SK-N-MC (cell line): ENCODE data around the gene CIT.
"Not testable (repeated sequence)": the region's sequence is repeated elsewhere in the genome, so short reads cannot be mapped to it uniquely, and the experiment has no call there.

Experiments used
- DNase-seq: peaks from one replicate; pipeline ENCODE4 v3.0.0-alpha.2; 2011; ENCODE audit warnings: low read depth, low spot score
- H3K27ac ChIP-seq: fragments of 200-600 bp; sonication (generic); 2 replicates; pipeline ENCODE4 v1.5.1; 2016; ENCODE audit warnings: mixed run types
- H3K36me3 ChIP-seq: fragments of 200-600 bp; sonication (generic); 2 replicates; pipeline ENCODE4 v1.6.1; 2017; ENCODE audit warnings: antibody characterized with exemption, low read length, mixed read lengths; ENCODE audit not compliant: insufficient read depth
- H3K4me3 ChIP-seq: fragments of 200-600 bp; sonication (generic); 2 replicates; pipeline ENCODE4 v1.5.1; 2016
- H3K9ac ChIP-seq: fragments of 200-600 bp; sonication (generic); 2 replicates; pipeline ENCODE4 v1.8.0; 2017; ENCODE audit warnings: mixed run types, mixed read lengths; ENCODE audit not compliant: insufficient read length
- H3K9me3 ChIP-seq: fragments of 200-600 bp; sonication (generic); 2 replicates; pipeline ENCODE4 v1.6.1; 2017; ENCODE audit warnings: low read depth, mild to moderate bottlenecking, antibody characterized with exemption, low read length, moderate library complexity, mixed read lengths
- EZH2 ChIP-seq: fragments of 200-600 bp; sonication (generic); IDR thresholded peaks from one replicate; pipeline ENCODE4 v1.6.1; 2017; ENCODE audit warnings: antibody characterized with exemption
- FOXP2 ChIP-seq: optimal IDR thresholded peaks from 2 replicates; pipeline ENCODE3; 2011; ENCODE audit warnings: mild to moderate bottlenecking, moderate library complexity; ENCODE audit not compliant: insufficient read depth; ENCODE audit errors: extremely low read length, control extremely low read depth
- POLR2AphosphoS5 ChIP-seq: IDR thresholded peaks from 2 replicates; pipeline ENCODE4 v1.6.1; 2012; ENCODE audit warnings: mild to moderate bottlenecking, low read depth, low read length, borderline replicate concordance

CIT gene

DNA sequence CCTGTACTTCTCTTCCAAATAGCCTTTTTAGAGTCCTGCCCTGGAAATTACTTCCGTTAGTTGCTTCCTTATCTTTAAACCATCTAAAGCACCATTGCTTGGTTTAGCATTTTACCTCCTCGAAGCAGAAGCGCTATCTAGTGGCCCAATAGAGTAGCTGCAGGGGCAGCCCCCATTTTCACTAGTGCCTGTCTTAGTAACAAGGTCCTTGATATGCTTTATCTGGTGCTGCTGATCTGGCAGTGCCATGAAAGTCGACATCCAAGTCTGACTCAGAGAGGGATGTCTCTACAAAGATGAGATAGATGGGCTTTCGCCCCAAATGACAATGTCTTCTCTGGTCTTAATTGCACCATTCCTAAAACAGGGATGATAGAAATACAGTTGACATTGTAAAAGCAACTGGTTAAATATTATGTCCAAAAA lies 25.0 kb upstream of the CIT start:
- H3K36me3 ChIP-seq = no peaks in the 10 kb centered on the region
- H3K27ac ChIP-seq = no peak overlapping the region
- no peak overlapping the region for H3K4me3 ChIP-seq
- TF ChIP-seq EZH2 (no peak), POLR2AphosphoS5 (no peak), FOXP2 (no peak)
- no peak overlapping the region for H3K9ac ChIP-seq
- H3K9me3 ChIP-seq = no peaks in the 10 kb centered on the region
- DNase-seq = peak; percentile 44

DNA sequence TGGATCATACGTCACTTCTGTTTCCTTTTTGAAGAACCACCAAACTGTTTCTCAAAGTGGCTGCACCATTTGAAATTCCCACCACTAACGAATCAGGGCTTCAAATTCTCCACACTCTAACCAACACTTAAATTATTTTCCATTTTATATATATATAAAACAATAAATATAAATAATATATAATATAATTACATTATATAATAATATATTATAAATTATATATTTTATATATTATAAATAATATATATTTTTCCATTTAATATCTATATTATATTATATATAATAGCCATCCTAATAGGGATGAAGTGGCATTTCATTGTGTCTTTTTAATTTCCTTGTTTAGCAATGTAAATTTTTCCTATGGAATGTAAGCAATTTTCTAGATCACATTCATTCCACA lies 24.6 kb upstream of the CIT start:
- Histone ChIP-seq H3K27ac (no peak overlapping the region), H3K9me3 (no peaks in the 10 kb centered on the region), H3K36me3 (no peaks in the 10 kb centered on the region), H3K4me3 (no peak overlapping the region), H3K9ac (no peak overlapping the region)
- no peak for TF ChIP-seq EZH2
- TF ChIP-seq FOXP2 = no peak
- TF ChIP-seq POLR2AphosphoS5 = no peak
- no peak for DNase-seq

DNA sequence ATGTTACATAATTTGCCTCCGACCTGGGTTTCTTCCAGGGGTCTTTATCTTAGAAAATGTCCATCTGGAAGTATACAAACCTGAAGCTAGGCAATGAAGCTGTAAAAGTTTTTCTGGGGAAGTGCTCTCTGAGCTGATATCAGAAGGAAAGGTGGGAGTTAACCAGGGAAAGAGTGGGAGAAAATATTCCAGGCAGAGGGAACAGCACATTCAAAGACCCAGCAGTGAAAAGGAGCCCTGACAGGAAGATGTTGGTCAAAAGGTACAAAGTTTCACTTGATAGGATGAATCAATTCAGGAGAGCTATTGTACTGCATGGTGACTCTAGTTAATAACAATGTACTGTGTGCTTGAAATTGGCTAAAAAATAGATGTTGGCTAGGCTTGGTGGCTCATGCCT lies 17.8 kb upstream of the CIT start:
- Histone ChIP-seq H3K9me3 (no peaks in the 10 kb centered on the region), H3K4me3 (no peak overlapping the region), H3K27ac (no peak overlapping the region), H3K36me3 (no peaks in the 10 kb centered on the region), H3K9ac (no peak overlapping the region)
- DNase-seq = no peak
- TF ChIP-seq POLR2AphosphoS5 (no peak), EZH2 (no peak), FOXP2 (no peak)

DNA sequence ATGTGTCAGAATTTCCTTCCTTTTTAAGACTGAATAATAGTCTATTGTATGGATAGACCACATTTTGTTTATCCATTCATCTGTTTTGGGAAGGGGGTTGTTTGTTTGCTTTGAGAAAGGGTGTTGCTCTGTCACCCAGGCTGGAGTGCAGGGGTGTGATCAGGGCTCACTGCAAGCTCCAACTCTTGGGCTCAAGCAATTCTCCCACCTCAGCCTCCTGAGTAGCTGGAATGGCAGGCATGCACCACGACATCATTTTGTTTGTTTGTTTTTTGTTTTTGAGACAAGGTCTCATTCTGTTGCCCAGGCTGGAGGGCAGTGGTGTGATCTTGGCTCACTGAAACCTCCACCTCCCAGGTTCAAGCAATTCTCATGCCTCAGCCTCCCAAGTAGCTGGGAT lies 15.5 kb upstream of the CIT start:
- not testable (repeated sequence) for H3K9me3 ChIP-seq, DNase-seq, H3K36me3 ChIP-seq, H3K4me3 ChIP-seq, H3K27ac ChIP-seq, H3K9ac ChIP-seq

DNA sequence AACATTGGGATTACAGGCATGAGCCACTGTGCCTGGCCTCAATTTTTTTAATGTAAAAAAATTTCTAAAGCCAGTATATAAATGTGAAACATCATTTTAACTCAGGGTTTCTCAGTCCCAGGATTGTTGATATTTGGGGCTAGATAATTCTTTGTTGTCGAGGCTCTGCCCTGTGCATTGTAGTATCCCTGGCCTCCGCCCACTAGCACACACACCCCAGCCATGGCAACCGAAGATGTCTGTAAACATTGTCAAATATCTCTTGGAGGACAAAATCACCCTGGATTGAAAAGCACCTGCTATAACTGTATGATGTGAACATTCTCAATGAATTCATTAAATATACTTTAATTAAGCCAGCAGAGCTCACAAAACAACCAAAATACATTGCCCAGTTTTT lies 8.4 kb upstream of the CIT start:
- Histone ChIP-seq H3K9ac (no peak overlapping the region), H3K4me3 (no peak overlapping the region), H3K27ac (no peak overlapping the region), H3K9me3 (no peaks in the 10 kb centered on the region), H3K36me3 (no peaks in the 10 kb centered on the region)
- TF ChIP-seq POLR2AphosphoS5 = no peak
- TF ChIP-seq EZH2 = no peak
- no peak for TF ChIP-seq FOXP2
- DNase-seq = no peak

DNA sequence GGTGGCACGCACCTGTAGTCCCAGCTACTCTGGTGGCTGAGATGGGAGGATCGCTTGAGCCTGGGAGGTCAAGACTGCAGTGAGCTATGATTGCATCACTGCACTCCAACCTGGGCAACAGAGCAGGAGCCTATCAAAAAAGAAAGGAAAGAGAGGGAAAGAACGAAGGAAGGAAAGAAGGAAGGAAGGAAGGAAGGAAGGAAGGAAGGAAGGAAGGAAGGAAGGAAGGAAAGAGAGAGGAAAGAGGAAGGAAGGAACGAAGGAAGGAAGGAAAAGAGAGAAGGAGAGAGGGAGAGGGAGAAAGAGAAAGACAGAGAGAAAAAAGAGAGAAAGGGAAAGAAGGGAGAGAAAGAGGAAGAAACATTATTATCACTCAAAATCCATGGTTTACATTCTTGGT lies 6.7 kb upstream of the CIT start:
- not testable (repeated sequence) for H3K9me3 ChIP-seq, H3K4me3 ChIP-seq, H3K9ac ChIP-seq, DNase-seq, H3K36me3 ChIP-seq, H3K27ac ChIP-seq

DNA sequence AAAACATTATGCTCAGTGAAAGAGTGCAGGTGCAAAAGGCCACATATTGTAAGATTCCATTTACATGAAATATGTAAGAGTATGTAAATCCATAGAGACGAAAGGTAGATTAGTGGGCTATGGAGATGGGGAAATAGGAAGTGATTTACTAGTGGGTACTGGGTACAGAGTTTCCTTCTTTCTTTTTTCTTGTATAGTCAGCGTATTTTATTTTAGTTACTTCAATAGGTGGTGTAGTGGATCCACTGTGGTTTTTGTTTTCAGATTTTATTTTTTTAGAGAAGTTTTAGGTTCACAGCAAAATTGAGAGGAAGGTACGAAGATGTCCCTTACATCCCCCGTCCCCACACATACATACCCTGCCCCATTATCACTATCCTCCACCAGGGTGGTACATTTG lies 6.1 kb upstream of the CIT start:
- no peaks in the 10 kb centered on the region for H3K9me3 ChIP-seq
- no peak overlapping the region for H3K9ac ChIP-seq
- TF ChIP-seq FOXP2 = no peak
- no peak for TF ChIP-seq POLR2AphosphoS5
- no peak for TF ChIP-seq EZH2
- no peak overlapping the region for H3K27ac ChIP-seq
- DNase-seq = no peak
- H3K4me3 ChIP-seq = no peak overlapping the region
- H3K36me3 ChIP-seq = no peaks in the 10 kb centered on the region

DNA sequence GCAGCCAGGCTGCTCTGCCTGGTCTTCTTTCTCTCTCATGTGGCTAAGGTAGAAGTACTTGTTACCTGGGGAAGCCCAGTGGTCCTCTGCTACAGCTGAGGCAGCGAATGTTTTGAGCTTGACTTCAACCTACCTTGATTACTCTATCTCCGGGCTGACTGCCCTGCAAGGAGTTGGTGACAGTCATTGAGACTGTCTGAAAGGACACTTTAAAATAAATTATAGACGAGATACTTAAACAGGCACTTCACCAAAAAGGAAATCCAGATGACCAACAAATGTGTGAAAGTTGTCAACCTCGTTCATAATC lies 474 bp upstream of the CIT start:
- Histone ChIP-seq H3K9me3 (no peaks in the 10 kb centered on the region), H3K9ac (no peak overlapping the region), H3K27ac (no peak overlapping the region), H3K4me3 (peak overlapping the region; percentile 88), H3K36me3 (peaks cover 22% of the 10 kb centered on the region; the same call in 1 of the 2 replicates)
- TF ChIP-seq EZH2 (no peak), FOXP2 (no peak), POLR2AphosphoS5 (no peak)
- no peak for DNase-seq

DNA sequence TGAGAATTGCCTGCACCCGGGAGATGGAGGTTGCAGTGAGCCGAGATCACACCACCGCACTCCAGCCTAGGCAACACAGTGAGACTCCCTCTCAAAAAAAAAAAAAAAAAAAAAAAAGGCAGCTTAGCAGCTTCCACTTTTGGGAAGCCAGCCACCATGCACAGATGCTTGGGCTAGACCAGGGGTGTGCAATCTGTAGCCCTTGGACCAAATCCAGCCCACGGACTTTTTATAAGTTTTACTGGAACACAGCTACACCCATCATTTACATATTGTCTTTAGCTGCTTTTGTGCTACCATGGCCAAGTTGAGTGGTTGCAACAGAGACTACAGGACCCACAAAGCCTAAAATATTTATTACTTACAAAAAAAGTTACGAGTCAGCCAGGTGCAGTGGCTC lies 6.7 kb downstream of the CIT start:
- no peak overlapping the region for H3K9ac ChIP-seq

DNA sequence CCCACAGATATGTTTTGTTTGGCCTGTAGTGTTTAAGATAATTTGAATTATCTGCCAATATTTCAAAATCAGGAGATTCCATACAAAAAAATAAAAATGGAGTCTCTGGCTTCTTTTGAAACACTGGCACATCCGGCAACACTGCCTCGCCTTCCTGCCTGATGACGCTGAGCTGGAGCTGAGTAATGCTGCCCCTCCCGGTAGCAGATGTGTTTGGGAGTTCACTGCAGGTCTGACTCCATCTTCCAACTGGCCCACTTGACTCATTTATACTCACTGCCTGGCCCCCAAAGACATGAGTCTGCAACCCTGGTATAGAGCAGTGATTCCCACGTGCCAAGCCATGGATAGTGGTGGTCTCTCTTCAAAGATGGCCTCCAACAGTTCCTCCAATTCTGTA lies 7.4 kb downstream of the CIT start:
- H3K9ac ChIP-seq = no peak overlapping the region
- peaks cover 71% of the 10 kb centered on the region for H3K36me3 ChIP-seq
- no peak for DNase-seq
- TF ChIP-seq FOXP2 = no peak
- TF ChIP-seq EZH2 = no peak
- TF ChIP-seq POLR2AphosphoS5 = no peak
- no peak overlapping the region for H3K27ac ChIP-seq
- H3K4me3 ChIP-seq = no peak overlapping the region
- no peaks in the 10 kb centered on the region for H3K9me3 ChIP-seq

More for the DNA sequence above, 6.7 kb downstream of the CIT start:
- no peak for DNase-seq
- Histone ChIP-seq H3K4me3 (no peak overlapping the region), H3K36me3 (peaks cover 69% of the 10 kb centered on the region), H3K27ac (no peak overlapping the region), H3K9me3 (no peaks in the 10 kb centered on the region)
- TF ChIP-seq FOXP2 = no peak
- no peak for TF ChIP-seq EZH2
- no peak for TF ChIP-seq POLR2AphosphoS5
